Measurements from ENCODE around the gene PRR12. TPM values are rescaled to one million over a fixed set of nuclear protein-coding genes. Genes with fewer than 3 reads are reported as not detected.

PRR12 gene
- total and polyA plus RNA-seq, 9 of the 15 experiments (the other 6 are each of a cell fraction or from before 2014, with no cell fraction given), result 0.01 to 21.1 (median 0.98) TPM

GRCh38 chr19:49672131-49672919 lies 81.3 kb downstream of the PRR12 start (continued):
- TF ChIP-seq, protein P1, sequence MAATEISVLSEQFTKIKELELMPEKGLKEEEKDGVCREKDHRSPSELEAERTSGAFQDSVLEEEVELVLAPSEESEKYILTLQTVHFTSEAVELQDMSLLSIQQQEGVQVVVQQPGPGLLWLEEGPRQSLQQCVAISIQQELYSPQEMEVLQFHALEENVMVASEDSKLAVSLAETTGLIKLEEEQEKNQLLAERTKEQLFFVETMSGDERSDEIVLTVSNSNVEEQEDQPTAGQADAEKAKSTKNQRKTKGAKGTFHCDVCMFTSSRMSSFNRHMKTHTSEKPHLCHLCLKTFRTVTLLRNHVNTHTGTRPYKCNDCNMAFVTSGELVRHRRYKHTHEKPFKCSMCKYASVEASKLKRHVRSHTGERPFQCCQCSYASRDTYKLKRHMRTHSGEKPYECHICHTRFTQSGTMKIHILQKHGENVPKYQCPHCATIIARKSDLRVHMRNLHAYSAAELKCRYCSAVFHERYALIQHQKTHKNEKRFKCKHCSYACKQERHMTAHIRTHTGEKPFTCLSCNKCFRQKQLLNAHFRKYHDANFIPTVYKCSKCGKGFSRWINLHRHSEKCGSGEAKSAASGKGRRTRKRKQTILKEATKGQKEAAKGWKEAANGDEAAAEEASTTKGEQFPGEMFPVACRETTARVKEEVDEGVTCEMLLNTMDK (IDR thresholded peaks at IDR 0.05; ENCODE audit: borderline replicate concordance, insufficient read depth, low read depth, low read length, poor library complexity, severe bottlenecking), result peak; percentile 84
- TF ChIP-seq HMGXB4 (CRISPR knock-in tag; IDR thresholded peaks at IDR 0.05) (no peak), BRD9 (IDR thresholded peaks at IDR 0.05; ENCODE audit: low read depth, partially characterized antibody) (peak; percentile 82), NR4A1 (CRISPR knock-in tag; IDR thresholded peaks at IDR 0.05) (0 out of 2 replicates have a peak, but pooled peaks have one; percentile 51), NR4A1 (tag; IDR thresholded peaks at IDR 0.05) (no peak), ZBTB9 (CRISPR knock-in tag; IDR thresholded peaks at IDR 0.05) (0 out of 2 replicates have a peak, but pooled peaks have one; percentile 23), ARNT (IDR thresholded peaks at IDR 0.05) (0 out of 4 replicates have a peak, but pooled peaks of 1 of the 2 experiments have one; percentile 54), TEAD2 (tag; IDR thresholded peaks at IDR 0.05) (no peak), ZNF140 (CRISPR knock-in tag; IDR thresholded peaks at IDR 0.05) (no peak), NBN (IDR thresholded peaks at IDR 0.05; ENCODE audit: low read depth) (peak; percentile 83), ZFPM2 (CRISPR knock-in tag; IDR thresholded peaks at IDR 0.05) (no peak), ZNF41 (CRISPR knock-in tag; conservative IDR thresholded peaks at IDR 0.05) (no peak), FOXM1 (IDR thresholded peaks at IDR 0.05; ENCODE audit: low read depth) (no peak), FOXM1 (CRISPR knock-in tag; IDR thresholded peaks at IDR 0.05; ENCODE audit: low read depth) (0 out of 2 replicates have a peak, but pooled peaks have one; percentile 27), NFIC (IDR thresholded peaks at IDR 0.05) (peak; percentile 36; the same call in 1 of the 2 replicates), ZNF175 (CRISPR knock-in tag; IDR thresholded peaks at IDR 0.05; ENCODE audit: low read depth) (no peak)
- TF ChIP-seq, protein P2, sequence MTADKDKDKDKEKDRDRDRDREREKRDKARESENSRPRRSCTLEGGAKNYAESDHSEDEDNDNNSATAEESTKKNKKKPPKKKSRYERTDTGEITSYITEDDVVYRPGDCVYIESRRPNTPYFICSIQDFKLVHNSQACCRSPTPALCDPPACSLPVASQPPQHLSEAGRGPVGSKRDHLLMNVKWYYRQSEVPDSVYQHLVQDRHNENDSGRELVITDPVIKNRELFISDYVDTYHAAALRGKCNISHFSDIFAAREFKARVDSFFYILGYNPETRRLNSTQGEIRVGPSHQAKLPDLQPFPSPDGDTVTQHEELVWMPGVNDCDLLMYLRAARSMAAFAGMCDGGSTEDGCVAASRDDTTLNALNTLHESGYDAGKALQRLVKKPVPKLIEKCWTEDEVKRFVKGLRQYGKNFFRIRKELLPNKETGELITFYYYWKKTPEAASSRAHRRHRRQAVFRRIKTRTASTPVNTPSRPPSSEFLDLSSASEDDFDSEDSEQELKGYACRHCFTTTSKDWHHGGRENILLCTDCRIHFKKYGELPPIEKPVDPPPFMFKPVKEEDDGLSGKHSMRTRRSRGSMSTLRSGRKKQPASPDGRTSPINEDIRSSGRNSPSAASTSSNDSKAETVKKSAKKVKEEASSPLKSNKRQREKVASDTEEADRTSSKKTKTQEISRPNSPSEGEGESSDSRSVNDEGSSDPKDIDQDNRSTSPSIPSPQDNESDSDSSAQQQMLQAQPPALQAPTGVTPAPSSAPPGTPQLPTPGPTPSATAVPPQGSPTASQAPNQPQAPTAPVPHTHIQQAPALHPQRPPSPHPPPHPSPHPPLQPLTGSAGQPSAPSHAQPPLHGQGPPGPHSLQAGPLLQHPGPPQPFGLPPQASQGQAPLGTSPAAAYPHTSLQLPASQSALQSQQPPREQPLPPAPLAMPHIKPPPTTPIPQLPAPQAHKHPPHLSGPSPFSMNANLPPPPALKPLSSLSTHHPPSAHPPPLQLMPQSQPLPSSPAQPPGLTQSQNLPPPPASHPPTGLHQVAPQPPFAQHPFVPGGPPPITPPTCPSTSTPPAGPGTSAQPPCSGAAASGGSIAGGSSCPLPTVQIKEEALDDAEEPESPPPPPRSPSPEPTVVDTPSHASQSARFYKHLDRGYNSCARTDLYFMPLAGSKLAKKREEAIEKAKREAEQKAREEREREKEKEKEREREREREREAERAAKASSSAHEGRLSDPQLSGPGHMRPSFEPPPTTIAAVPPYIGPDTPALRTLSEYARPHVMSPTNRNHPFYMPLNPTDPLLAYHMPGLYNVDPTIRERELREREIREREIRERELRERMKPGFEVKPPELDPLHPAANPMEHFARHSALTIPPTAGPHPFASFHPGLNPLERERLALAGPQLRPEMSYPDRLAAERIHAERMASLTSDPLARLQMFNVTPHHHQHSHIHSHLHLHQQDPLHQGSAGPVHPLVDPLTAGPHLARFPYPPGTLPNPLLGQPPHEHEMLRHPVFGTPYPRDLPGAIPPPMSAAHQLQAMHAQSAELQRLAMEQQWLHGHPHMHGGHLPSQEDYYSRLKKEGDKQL (CRISPR knock-in tag; IDR thresholded peaks at IDR 0.05; ENCODE audit: borderline replicate concordance), result no peak

Measured in K562 (cell line).